HG03175 (cell line): ENCODE results near the gene LGALS1.

ENCODE experiments used
- ATAC-seq: cut with Tn5 transposase; IDR thresholded peaks from one replicate; pipeline ENCODE4 v1.9.1; 2021; ENCODE audit warnings: mild to moderate bottlenecking, moderate library complexity; ENCODE audit not compliant: unreplicated experiment

The LGALS1 gene

DNA sequence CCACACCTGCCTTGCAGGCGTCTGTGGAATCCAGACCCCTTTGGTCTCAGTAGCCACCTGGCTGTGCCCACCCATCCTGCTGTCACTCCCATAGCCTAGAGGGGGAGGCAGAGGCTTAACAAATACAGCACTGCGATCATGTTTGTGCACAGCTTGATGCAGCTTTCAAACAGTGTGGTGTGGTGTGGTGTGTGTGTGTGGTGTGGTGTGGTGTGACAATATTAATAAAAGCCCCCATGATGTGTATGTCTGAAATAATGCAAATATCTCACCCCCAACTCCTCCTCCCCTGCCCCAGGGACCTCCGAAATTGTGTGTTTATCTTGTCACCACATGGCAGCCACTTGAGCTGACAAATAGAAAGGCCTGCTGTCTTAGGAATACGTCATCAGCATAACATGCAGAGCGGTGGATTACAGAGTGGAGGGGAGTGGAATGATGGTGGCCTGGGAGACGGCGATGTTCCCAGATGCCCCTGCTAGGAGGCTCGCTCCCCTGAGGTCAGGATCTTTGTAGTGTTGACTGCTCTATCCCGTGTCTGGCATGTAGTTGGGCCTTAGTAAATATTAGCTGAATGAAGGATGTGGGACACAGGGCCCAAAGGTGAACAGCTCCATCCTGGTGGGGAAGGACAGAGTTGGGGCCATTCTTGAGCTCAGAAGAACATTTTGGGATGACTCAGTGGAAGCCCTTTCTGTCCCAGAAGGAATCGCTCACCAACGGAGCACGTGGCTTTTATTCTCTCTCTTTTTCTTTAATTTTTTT is 14.1 kb upstream of the LGALS1 start:
- ATAC-seq: no peak

DNA sequence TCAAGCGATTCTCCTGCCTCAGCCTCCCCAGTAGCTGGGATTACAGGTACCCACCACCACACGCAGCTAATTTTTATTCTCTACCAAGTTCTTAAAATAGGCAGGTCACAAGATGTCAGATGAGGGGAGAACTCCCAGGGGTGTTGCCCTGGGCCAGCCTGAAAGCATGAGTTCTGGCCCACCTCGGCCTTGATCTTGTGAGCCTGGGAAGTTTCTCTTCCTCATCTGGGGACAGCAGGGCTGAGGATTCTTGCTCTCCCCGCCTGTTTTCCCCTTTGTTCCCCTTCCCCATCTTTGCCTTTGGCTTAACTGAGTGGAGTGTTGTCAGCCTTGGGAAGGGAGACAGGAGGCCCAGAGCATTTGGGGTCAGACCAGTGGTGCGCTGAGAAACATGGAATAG is 13.4 kb upstream of the LGALS1 start:
- no peak for ATAC-seq

DNA sequence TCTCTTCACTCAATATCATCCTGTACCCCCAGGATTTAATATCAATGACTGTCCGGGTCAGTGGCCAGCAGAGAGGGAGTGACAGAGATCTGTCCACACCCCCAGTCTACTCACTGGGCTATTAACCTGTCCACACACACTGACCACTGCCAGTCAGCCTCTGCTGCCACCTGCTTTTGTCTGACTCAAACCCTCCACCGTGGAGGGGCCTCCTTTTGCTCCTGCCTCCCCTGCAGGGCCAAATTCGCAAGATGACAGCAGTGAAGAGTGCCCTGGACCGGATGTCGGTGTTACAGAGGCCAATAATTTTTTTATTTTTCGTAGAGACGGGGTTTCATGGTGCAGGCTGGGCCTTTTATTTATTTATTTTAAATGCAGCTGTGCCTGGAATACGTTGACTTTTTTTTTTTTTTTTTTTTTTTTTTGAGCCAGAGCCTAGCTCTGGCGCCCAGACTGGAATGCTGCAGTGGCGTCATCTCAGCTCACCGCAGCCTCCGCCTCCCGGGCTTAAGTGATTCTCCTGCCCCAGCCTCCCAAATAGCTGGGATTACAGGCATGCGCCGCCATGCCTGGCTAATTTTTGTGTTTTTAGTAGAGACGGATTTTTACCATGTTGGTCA is 11.8 kb upstream of the LGALS1 start:
- ATAC-seq: no peak

DNA sequence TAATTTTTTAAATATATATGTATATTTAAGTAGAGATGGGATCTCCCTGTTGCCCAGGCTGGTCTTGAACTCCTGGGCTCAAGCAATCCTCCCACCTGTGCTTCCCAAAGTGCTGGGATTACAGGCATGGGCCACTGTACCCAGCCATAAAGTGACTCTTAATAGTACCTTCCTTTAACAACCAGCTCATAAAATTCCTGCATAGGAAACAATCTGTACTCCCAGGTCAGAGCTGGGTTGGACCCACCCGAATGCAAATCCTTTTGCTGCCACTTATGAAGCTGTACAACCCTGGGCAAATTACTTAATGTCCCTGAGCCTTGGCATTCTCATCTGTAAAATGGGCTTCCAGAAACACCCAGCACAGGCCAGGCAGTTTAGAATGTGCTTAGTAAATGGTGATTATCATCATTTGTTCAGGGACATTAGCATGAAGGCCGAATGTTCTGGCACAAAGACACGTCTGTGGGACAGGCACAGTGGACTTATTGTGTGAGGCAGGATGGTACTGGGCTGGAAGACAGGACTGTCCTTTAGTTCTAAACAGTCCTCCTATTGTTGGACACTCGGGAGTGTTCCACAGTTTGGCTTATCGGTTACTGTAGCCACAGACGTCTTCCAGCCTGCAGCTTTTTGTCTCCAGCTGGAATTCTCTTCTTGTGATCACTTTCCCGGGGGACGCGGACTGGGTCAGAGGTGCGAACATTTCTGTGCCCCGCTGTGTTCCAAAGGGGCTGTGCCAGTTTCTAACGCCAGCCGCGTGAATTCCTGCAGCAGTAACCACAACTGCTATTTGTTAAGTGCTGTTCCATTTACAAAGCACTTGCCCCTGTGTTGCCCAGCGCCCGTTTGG is 11.0 kb upstream of the LGALS1 start:
- ATAC-seq: no peak

DNA sequence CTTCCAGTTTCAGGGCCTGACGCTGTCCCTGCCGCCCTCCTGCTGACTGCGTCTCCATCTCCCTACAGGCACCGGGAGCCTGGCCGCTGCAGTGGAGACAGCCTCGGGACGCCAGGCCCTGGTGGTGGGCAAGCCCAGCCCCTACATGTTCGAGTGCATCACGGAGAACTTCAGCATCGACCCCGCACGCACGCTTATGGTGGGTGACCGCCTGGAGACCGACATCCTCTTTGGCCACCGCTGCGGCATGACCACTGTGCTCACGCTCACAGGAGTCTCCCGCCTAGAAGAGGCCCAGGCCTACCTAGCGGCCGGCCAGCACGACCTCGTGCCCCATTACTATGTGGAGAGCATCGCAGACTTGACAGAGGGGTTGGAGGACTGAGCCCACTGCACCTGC is 9.9 kb upstream of the LGALS1 start:
- ATAC-seq: no peak

DNA sequence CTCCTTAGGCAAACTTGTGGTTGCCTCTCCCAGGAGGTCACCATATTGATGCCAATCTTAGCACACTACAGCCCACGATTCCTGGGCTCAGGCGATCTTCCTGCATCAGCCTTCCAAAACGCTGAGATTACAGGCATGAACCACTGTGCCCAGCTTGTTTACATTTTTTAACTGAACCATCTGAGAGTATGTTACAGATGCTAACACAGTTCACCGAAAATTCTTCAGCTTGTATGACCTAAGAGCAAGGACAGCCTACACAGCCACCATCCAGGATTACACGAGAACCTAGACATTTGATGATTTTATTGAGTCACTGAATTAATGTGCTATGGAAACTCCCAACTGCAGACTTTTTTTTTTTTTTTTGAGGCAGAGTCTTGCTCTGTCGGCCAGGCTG is 5.8 kb upstream of the LGALS1 start:
- no peak for ATAC-seq

DNA sequence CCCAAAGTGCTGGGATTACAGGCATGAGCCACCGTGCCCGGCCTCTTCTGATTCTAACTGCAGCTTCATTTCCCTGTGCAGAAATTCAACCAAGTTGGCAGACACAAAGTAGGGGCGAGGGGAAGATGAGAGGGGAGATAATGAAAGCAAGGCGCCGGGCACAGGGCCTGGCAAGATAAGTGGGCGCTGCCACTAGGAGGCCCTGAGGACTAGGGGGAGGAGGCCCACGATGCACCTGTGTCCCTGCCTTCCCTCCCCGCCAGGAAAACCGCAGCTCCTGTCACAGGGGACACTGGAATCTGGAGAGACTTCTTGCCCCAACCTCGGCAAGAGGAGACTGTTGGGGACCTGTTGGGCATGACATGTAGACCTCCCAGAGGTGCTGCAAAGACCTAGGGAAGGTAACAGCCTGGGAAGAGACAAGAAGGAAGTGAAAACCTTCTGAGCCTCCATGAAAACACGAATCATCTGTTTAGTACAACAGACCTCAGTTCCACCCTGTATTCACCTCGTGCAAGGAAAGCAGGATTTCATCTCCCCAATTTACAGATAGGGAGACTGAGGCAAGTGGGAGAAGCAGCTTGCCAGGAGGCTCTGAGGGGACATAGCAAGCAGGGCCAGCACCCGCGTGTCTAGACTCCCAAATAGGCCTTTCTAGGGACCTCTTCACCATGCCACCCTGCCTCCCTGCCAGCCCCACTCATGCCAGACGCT is 3.1 kb upstream of the LGALS1 start:
- no peak for ATAC-seq

DNA sequence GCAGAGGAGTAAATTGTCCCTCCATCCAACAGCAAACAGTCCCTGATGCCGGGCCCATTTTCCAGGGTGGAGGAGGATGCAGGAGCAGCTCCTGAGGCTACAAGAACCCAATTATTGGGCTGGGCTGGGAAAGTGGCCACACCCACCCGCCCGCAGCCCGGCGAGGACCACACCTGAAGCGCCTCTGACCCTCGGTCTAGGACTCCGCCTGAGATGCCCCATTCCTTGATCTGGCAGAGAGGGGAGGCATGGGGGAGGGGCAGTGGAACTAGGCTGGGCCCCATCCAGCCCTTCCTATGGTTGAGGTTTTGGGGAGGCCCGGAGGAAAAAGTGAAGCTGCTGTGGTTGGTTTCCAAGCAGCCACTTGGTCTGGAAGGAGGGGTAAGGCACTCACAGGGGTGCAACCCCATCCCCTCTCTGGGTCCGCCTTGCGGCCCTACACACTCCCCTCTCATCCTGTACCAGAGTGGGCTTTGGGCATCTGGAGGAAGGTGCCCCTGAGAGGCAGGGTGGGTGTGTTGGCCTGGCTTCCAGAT is 2.4 kb upstream of the LGALS1 start:
- ATAC-seq: no peak

DNA sequence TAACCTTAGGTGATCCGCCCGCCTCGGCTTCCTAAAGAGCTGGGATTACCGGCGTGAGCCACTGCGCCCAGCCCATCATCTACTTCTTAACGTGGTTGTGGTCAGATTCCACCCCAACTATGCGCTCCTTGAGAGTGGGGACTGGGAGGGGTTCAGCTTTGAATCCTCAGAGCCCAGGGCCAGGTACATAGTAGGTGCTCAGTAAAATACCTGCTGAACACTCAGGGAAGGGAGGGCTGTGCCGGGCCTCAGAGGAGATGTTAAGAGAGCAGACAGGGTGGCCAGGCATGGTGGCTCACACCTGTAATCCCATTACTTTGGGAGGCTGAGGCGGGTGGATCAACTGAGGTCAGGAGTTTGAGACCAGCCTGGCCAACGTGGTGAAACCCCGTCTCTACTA is 1.2 kb upstream of the LGALS1 start:
- ATAC-seq: no peak

DNA sequence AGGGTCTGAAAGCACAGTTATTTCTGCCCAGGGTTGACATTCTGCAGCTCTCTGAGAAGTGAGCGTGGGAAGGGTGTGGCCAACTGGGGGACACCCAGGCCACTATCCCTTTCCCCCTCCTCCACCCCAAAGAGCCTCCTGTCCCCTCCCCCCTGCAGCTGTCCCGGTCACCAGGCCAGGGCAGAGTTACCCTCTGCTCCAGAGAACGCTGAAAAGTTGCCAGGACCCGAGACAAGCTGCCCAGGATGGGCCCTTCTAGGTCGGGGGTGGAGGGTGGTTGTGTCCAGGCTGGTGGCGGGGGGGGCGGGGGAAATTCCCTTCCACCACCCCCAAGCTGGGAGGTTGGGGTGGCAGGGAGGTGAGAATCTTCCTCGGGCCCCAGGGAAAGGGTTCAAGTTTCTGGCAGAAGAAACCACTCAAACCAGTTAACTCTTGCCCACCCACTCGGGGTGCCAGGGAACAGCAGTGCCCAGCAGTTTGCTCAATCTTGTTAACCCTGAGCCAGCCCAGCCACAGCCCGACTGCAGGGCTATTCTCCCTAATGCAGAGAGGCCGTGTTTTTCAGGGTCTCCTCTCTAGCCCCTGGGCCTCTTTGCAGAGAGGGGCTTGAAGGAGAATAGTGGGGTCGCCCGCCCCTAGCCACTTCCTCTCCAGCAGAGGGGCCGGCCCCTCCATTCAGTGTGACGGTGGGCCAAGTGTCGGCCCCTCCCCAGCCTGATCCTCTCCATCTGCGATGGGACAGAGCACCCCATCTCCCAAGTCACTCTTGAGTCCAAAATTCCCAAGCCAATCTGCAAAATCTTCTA is 697 bp downstream of the LGALS1 start:
- ATAC-seq: no peak

DNA sequence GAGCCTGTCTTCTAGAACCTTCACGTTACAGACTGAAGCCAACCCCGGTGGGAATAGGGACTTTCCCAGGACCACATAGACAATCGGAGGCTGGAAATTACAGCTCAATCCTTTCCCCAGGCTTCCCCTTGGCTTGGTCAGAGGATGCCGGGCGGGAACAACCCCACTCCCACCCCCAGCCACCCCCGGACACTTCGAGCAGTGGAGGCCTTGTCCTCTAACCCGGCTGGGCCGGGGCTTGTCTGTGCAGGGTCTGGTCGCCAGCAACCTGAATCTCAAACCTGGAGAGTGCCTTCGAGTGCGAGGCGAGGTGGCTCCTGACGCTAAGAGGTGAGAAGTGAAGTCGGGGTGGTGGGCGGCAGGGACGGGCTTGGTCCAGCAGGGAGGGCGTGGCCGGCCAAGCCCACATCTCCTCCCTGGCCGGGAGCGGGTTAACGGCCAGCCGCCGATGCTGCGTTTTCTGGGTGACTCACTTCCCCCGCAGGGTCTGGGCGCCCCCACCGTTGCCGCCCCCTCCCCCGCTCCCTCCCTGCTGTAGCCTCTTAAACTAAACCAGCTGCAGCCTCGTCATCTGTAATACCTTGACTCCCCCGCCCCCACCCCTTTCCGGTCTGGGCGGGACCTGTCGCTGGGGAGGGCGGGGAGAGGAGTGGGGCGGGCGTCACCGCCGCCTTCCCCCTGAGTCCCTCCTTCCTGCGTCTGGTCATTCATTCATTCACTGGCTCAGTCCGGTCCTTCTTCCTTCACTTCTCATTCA is 1.5 kb downstream of the LGALS1 start:
- peak; percentile 55 for ATAC-seq

DNA sequence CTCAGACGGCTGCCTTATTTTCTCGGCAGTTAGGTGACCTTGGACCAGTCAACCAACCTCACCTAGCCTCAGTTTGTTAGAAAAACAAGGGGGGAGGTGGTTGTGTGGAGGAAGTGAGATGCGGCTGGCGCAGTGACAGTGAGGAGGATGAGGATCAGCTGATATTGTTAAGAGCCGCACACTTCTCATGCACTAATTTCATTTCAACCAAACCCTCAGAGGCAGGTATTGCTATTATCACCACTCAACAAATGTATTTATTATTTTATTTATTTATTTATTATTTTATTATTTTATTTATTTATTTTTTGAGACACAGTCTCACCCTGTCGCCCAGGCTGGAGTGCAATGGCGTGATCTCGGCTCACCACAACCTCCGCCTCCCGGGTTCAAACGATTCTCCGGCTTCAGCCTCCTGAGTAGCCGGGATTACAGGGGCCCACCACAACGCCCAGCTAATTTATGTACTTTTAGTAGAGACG is 2.1 kb downstream of the LGALS1 start:
- ATAC-seq: no peak

DNA sequence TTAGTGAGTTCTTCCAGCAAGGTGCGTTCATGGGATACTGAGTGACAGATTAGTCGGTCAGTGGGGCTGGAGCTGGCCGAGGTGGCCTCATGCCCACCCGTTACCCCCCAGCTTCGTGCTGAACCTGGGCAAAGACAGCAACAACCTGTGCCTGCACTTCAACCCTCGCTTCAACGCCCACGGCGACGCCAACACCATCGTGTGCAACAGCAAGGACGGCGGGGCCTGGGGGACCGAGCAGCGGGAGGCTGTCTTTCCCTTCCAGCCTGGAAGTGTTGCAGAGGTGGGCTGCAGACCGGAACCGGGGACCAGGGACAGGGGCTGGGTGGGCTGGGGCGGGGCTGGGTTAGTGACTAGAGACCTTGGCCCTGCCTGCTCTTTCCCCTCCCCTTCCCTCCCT is 2.9 kb downstream of the LGALS1 start:
- ATAC-seq: no peak

DNA sequence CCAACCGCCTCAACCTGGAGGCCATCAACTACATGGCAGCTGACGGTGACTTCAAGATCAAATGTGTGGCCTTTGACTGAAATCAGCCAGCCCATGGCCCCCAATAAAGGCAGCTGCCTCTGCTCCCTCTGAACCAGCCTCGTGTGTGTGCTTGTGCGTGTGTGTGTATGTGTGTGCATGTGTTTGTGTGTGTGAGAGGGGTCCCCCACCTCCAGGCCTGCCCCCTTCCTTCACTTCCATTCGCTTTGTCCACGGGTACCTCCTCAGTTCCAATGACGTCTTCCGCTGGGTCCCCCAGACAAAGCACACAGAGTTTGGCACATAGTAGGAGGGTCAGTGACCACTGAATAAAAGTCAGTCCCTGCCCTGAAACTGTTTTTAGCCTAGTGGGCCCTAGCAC is 4.2 kb downstream of the LGALS1 start:
- ATAC-seq: no peak

DNA sequence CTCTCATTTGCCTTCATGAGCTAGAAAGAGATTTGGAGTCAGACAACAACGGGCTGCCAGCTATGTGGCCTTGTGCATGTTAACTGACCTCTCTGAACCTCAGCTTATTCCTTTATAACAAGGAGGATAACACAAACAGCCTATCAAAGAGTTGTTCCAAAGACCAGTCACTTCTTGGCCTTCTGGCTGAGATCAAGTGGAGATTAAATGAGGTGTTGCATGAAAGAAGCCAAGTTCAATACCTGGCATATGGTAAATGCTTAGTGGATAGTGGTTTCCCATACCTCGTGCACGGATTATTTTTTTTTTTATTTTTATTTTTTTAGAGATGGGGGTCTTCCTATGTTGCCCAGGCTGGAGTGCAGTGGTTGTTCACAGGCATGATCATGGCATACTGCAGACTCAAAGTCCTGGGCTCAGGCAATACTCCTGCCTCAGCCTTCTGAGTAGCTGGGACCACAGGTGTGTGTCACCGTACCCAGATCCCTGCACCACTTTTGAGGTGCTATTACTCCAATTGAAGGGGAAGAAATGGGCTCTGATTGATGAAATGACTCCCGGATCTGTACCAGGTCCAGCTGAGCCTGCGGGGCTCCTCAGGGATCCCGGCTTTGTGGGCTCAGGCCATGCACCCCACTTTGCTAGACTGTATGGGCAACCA is 4.9 kb downstream of the LGALS1 start:
- no peak for ATAC-seq

DNA sequence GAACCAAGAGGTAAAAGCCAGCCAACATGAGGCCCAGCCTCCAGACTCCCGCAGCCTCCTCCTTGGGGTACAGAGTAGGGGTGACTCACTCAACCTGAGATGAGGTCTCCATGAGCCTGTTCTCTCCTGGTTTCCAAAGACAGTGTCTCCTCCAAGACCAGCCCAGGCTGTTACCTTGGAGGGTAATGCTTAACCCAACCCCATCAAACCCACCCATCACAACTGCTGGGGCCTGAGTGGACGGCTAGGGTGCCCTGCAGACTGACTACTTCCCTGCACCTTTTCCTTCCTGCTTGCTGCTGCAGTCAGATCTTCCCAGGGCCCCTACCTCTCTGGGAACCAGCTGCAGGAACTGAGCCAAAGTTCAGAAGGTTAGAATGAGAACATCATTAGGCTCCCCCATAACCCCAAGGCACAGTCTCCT is 5.6 kb downstream of the LGALS1 start:
- ATAC-seq: no peak

DNA sequence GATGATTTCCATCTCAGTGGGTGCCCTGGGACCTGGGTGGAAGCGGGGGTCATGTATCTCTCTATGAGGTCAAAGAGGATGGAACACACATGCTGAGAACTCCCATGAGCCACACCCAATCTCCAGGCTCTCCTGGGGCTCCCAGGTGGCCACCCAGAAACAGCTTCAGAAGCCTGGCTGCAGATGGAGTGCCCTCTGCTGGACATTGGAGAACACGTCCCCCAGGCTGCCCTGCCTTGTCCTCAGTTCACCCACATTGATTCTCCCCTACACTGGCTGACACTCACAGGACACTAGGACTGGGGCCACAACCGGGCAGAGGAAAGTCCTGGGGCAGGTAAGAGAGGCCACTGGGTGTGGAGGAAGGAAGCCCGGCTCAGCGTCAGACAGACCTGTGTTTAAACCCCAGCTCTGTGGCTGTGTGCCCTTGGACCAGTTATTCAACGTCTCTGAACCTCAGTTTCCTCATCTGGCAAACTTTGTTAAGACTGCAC is 6.2 kb downstream of the LGALS1 start:
- ATAC-seq: no peak

DNA sequence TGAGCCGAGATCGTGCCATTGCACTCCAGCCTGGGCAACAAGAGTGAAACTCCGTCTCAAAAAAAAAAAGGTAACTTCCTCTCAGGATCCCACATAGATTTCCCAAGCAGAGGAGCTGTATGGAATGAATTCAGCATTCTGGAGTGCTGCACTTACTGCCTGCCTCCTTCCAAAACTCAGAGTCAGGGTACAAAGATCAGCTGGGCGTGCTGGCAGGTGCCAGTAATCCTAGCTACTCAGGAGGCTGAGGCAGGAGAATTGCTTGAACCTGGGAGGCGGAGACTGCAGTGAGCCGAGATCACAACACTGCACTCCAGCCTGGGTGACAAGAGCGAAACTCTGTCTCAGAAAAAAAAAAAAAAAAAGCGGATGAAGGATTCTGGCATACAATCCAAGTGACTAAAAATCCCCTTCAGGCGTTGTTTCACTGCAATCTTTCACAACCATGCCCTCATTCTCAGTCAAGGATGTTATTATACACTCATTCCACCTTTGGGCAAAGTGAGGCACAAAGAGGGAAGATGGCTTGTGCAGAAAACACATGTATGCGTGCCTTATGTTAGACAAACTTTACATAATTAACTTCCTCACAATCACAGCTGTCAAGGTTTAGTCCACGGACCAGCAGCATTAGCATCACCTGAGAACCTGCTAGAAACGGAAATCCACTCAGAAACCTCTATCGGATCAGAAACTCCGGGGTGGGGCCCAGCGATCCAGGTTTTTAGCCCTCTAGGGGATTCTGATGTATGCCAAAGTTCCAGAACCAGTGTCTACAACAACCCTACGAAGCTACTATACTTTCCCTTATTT is 9.6 kb downstream of the LGALS1 start:
- no peak for ATAC-seq
